ENCODE results near the gene FAM78B. TPM values are rescaled to one million over a fixed set of nuclear protein-coding genes. Genes with fewer than 3 reads are reported as not detected.

Gene FAM78B
- polyA plus RNA-seq, 3 donors, result not detected

- WGBS (ENCODE audit: insufficient coverage), result 20% methylated on average over 1 of the region's 3 CpGs
- Histone ChIP-seq H3K27me3 (ENCODE audit: control insufficient read depth in 2 of 2, insufficient read depth in 2 of 2, low read length in 2 of 2) (no peaks in the 10 kb centered on the region), H3K4me2 (replicated peaks; ENCODE audit: extremely low read depth, low read length, poor library complexity, severe bottlenecking) (no peak overlapping the region), H2AFZ (ENCODE audit: insufficient read depth, low read depth, low read length, poor library complexity, severe bottlenecking) (no peak overlapping the region), H4K20me1 (ENCODE audit: insufficient read depth, low read length) (no peaks in the 10 kb centered on the region), H3K79me2 (ENCODE audit: insufficient read depth, low read length) (no peaks in the 10 kb centered on the region), H3K9ac (ENCODE audit: insufficient read depth, low read length, poor library complexity, severe bottlenecking) (no peak overlapping the region), H3K4me1 (ENCODE audit: control insufficient read depth in 1 of 2, insufficient read depth in 2 of 2, low read length in 2 of 2) (no peaks in the 10 kb centered on the region), H3K27ac (ENCODE audit: low read depth in 1 of 2, low read length in 2 of 2) (no peak overlapping the region), H3K4me3 (replicated peaks in 1 of 3; ENCODE audit: low read depth in 2 of 3, low read length in 3 of 3) (no peak overlapping the region), H3K36me3 (replicated peaks in 1 of 2; ENCODE audit: control insufficient read depth in 1 of 2, insufficient read depth in 2 of 2, low read length in 2 of 2) (no peaks in the 10 kb centered on the region), H3K9me3 (replicated peaks in 1 of 2; ENCODE audit: control insufficient read depth in 1 of 2, insufficient read depth in 1 of 2, low read length in 2 of 2) (no peaks in the 10 kb centered on the region)
- TF ChIP-seq, protein P1, sequence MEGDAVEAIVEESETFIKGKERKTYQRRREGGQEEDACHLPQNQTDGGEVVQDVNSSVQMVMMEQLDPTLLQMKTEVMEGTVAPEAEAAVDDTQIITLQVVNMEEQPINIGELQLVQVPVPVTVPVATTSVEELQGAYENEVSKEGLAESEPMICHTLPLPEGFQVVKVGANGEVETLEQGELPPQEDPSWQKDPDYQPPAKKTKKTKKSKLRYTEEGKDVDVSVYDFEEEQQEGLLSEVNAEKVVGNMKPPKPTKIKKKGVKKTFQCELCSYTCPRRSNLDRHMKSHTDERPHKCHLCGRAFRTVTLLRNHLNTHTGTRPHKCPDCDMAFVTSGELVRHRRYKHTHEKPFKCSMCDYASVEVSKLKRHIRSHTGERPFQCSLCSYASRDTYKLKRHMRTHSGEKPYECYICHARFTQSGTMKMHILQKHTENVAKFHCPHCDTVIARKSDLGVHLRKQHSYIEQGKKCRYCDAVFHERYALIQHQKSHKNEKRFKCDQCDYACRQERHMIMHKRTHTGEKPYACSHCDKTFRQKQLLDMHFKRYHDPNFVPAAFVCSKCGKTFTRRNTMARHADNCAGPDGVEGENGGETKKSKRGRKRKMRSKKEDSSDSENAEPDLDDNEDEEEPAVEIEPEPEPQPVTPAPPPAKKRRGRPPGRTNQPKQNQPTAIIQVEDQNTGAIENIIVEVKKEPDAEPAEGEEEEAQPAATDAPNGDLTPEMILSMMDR (IDR thresholded peaks at IDR 0.05), result no peak
- Mint-ChIP-seq H3K4me3 (no peak overlapping the region), H3K27ac (no peak overlapping the region), H3K36me3 (no peaks in the 10 kb centered on the region), H3K27me3 (ENCODE audit: low read depth in 3 of 3) (peaks cover 0 to 2% (median 0%) of the 10 kb centered on the region in 3 donors), H3K9me3 (peaks cover 0 to 6% (median 0%) of the 10 kb centered on the region in 7 donors), H3K4me1 (no peaks in the 10 kb centered on the region)
- DNase-seq, result no peak
- intact Hi-C loops (cut with micrococcal nuclease), result no loop called here
Measured at GRCh38 chr1:166020210-166020609, 146.6 kb downstream of the FAM78B start.

Small RNAs within 50 kb of the gene (small RNA-seq; reads per million reads assigned to genes)
- not detected for gene MIR921 (ENCODE audit: insufficient read length, low read depth)
- not detected for gene RNA5SP64 (ENCODE audit: insufficient read length, low read depth)
